ENCODE data around the gene CLDN5.
"Not testable (repeated sequence)": the region's sequence is repeated elsewhere in the genome, so short reads cannot be mapped to it uniquely, and the experiment has no call there.

Gene CLDN5

DNA sequence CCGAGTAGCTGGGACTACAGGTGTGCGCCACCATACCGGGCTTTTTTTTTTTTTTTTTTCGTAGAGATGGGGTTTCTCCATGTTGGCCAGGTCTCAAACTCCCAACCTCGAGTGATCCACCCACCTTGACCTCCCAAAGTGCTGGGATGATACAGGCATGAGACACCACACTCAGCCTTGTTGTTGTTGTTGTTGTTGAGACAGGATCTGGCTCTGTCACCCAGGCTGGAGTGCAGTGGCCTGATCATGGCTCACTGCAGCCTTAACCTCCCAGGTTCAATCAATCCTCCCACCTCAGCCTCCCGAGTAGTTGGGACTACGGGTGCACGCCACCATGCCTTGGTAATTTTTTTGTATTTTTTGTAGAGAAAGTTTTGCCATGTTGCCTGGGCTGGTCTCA, 23.4 kb upstream of the CLDN5 start:
- DNase-seq: no peak

DNA sequence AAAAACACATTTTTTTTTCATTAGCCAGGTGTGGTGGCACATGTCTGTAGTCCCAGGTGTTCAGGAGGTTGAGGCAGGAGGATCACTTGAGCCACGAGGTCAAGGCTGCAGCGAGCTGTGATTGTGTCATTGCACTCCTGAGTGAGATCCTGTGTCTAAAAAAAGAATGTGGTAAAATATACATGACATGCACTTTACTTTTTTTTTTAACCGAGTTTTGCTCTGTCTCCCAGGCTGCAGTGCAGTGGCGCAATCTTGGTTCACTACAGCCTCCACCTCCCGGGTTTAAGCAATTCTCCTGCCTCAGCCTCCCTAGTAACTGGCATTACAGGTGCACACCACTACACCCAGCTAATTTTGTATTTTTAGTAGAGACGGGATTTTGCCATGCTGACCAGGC, 22.5 kb upstream of the CLDN5 start:
- no peak for DNase-seq

DNA sequence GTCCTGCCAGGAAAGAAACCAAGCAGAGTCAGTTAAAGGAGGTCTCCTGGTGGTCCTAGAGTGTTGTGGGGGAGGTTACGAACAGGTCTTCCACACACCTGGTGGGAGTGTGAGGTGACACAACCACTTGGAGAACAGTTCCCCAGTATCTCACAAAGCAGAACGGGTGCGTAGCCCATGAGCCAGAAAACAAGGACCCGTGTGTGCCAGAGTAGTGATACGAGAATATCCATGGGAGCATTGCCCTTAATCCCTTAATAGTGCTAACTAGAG, 21.7 kb upstream of the CLDN5 start:
- no peak for DNase-seq

DNA sequence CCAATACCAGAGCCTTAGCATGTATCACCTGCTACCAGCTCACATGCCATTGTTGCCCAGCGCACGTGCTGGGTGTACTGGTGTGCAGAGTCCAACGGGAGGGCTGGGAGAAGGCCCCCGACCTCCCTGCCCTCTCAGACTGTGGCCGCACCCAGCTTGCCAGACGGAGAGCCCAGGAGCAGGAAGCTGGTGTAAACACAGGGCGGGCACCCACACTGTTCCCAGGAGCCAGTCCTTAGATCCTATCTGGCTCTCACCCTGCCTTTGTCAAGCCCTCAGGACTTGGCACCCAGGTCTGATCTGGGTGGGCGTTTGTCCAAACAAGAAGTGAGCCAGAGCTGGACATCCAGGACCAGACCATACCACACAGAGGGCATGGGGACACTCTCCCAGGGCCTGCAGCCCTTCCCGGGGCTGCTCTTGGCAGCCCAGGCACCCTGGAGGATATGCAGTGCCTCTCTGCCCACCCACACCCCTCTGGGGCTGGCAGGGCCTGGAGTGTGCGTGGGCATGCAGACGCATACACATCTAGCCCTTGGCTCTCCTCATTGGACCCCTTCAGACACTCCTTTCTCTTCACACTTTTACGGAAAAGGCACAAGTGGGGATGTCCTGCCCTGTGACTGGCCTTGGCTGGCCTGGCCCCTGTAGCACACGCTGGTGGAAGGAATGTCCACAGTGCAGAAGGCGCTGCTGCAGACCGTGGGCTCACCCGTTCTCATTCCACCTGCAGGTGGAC, 19.9 kb upstream of the CLDN5 start:
- no peak for DNase-seq

DNA sequence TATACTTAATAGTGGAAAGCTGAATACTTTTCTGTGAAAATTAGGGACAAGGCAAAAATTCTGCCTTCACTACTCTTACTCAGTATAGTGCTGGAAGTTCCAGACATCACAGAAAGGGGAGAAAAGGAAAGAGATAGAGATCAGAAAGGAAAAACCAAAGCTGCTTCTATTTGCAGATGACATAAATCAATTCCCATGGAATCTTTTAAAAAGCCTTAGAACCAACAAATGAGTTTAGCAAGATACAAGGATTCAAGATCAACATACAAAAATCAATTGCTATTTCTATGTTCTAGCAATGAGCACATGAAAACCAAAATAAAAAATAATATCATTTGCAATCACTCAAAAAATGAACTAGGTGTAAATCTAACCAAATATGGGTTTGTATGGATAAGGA, 16.2 kb upstream of the CLDN5 start:
- no peak for DNase-seq

DNA sequence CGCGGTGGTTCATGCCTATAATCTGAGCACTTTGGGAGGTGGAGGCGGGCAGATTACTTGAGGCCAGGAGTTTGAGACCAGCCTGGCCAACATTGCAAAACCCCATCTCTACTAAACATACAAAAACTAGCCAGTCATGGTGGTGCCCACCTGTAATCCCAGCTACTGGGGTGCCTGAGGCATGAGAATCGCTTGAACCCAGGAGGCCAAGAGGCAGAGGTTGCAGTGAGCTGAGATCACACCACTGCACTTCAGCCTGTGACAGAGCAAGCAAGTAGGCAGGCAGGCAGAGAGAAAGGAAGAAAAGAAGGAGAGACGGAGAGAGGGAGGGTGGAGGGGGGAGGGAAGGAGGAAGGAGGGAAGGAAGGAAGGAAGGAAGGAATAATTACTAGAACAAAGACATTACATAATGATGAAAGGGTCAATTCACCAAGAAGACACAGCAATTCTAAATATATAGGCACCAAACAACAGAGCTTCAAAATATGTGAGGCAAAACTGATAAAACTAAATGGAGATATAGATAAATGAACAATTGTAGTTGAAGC, 13.8 kb upstream of the CLDN5 start:
- no peak for DNase-seq

DNA sequence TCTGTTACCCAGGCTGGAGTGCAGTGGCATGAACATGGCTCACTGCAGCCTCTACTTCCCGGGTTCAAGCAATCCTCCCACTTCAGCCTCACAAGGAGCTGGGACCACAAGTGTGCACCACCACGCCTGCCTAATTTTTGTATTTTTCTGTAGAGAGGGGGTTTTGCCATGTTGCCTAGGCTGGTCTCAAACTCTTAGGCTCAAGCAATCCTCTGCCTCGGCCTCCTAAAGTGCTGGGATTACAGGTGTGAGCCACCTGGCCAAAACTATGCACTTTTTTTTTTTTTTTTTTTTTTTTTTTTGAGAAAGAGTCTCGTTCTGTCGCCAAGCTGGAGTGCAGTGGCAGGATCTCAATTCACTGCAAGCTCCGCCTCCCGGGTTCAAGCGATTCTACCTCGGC, 12.4 kb upstream of the CLDN5 start:
- no peak for DNase-seq

DNA sequence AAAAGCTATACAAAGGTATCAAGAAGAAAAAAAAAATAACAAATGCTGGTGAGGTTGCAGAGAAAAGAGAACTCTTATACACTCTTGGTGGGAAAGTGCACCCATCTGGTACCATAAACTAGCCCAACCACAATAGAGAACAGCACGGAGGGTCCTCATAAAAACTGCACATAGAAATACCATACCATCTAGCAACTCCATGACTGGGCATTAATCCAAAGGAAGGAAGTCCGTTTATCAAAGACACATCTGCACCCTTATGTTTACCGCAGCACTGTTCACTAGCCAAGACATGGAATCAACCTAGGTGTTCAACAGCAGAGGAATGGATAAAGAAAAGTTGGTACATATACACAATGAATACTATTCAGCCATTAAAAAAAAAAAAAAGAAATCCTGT, 10.8 kb upstream of the CLDN5 start:
- no peak for DNase-seq

DNA sequence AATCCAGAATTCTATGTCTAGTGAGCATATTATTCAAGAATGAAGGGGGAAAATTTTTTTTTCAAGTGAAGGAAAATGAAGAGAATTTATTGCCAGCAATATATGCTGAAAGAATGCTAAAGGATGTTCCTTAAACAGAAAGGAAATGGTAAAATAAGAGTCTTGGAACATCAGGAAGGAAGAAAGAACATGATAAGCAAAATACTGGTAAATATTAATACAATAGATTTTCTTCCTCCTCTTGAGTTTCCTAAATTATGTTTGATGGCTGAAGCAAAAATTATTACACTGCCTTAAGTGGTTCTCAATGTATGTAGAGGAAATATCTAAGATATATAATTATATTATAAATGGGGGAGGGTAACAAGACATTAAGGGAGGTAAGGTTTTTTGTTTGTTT, 9.6 kb upstream of the CLDN5 start:
- DNase-seq: no peak

DNA sequence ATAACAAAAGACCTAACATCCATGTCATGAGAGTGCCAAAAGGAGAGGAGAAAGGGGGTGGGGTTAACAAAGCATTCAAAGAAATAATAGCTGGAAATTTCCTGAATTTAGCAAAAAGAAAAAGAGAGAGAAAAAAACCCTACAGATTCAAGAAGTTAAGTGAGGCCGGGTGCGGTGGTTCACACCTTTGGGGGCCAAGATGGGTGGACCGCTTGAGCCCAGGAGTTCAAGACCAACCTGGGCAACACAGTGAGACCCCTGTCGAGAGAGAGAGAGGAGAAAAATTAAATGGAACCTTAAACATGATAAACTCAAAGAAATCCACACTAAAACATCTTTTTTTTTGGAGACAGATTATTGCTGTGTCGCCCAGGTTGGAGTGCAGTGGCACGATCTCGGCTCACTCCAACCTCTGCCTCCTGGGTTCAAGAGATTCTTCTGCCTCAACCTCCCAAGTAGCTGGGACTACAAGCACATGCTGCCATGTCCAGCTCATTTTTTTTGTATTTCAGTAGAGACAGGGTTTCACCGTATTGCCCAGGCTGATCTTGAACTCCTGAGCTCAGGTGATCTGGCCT, 8.9 kb upstream of the CLDN5 start:
- no peak for DNase-seq

DNA sequence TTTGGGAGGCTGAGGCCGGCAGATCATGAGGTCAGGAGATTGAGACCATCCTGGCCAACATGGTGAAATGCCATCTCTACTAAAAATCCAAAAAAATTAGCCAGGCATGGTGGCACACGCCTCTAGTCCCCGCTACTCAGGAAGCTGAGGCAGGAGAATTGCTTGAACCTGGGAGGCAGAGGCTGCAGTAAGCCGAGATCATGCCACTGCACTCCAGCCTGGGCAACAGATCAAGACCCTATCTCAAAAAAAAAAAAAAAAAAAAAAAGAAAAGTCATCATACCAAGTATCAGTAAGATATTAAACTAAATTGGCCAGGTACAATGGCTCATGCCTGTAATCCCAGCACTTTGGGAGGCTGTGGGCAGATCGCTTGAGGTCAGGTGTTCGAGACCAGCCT, 7.1 kb upstream of the CLDN5 start:
- DNase-seq: not testable (repeated sequence)

DNA sequence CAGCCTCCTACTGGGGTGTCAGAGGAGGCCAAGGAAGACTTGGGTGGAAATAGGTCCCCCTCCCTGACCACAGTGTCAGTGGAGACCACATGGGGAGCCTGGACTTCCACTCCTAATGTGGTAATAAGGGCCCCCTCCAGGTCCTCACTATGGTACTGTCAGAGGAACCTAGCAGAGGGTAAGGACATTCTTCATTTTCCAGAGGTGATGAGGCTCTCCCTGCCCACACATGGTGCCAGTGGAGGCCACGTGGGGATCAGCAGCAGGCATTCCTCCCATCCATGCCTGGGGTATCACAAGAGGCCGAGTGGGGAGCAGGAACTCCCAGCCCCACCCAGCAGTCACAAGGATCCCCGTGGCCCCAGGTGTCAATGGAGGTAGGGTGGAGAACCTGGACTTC, 6.5 kb upstream of the CLDN5 start:
- DNase-seq: no peak

DNA sequence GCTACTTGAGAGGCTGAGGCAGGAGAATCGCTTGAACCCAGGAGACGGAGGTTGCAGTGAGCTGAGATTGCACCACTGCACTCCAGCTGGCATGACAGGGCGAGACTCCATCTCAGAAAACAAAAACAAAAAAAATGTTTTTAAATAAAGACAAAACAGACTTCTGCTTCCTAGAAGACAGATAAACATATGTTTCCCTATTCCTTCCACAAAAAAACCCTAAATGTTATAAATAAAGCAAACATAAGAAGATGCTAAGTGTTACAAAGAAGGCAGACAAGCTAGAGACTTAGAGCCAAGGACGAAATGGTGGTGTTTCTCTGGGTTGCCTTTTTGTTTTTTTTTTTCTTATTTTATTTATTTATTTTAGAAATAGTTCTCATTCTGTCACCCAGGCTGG, 5.6 kb upstream of the CLDN5 start:
- no peak for DNase-seq

DNA sequence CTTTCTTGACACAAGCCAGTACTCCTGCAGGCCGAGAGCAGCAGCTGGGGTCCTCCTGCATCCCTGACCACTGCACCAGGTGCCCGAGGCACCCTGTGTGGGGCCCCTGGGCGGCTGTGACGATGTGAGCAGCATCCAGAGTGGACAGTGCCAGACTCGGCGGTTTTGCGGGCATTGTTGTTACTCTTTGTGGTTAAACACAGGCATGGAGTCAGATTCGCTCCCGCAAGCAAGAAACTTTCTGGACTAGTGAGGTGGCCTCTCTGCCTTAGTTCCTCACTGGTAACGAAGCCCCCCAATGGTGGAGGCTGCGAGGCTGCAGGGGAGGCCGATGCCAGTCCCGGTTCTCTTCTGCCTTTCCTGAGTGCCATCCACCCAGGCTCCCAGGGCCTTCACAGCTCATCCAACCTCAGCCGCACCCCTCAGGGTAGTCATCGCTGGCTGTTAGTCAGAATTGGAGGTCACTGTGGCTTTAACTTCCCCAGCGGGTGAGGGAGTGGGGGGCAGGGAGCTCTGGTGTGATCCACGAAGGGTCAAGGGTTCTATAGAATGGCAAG, 3.7 kb upstream of the CLDN5 start:
- no peak for DNase-seq

DNA sequence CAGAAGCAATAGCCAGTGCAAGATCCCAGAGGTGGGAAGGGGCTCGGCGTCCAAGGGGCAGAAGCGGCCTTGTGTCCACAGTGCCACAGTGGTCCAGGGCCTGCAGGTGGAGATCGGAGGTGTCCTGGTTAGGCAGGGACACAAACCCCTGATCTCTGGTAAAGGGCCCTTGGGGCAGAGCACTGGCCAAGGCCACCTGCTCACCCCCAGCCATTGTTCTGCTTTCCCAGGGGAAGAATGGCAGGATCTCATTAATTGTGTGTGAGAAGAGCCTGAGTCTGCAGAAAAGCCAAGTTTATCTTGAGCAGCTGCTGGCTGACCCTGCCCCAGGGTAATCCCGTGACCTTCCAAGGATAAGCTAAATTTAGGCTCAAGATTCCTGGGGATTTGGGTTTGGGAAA, 3.1 kb upstream of the CLDN5 start:
- DNase-seq: no peak

DNA sequence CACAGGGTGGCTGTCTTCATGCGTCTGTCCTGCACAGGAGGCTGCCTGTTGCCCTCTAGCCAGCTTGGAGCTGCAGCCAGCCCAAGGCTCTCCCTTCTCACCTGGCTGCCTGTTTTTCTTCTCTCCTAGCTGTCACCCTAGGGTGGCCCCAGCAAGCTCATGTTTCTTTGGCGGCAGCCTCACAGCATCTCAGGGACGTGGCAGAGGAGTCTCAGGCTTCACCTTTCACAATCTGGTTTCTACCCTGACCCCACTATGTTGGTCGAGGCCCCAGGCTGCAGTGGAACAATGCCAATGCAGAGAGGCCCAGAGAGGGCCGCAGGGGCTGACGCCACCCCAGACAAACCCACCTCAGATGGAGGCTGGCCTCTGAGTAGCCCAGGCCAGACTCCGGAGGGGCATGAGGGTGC, 2.5 kb upstream of the CLDN5 start:
- no peak for DNase-seq

DNA sequence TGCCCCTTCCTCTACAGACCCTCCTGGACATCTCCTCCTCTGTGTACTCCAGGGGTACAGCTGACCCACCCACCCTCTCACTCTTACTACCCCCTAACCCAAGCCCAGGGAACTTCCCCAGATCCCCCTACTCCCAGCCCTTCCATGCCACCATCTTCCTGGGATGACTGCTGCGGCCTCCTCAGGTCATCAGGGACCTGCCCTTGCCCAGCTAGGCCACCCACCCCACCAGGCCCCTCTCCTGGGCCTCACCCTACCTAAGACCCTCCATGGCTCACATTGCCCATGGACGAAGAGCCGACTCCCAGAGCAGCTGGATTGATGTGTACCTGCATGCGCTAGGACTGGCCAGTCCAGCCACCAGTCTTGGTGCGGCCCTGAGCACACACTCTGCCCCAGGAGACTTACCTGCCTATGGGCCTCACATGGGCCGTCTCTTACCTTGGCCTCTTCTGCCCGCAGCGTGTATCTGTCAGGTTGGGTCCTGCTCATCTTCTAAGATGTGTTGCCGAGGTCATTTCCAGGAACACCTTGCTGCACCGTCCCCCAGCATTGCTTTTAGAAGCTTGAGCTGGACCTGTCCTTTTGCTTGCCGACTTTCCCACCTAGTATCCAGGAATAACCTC, 2.0 kb upstream of the CLDN5 start:
- DNase-seq: no peak

DNA sequence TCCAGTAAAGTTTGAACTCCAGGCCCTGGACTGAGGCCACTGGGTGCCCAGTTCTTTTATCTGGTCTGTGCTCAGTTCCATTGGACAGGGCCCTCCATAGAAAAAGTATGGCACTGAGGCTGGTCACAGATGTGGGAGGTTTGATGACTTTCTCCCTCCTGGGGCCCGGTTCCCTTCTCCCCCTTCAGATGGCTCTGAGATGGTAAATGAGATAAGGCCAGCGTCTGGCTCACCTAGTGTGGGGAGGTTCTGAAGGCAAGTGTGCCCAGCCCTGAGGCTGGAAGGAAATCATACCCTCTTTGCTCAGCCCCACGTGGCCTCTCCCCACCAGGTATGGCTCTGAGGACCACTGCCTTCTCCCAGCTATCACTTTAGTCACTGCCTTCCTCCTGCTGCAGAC, 1.5 kb upstream of the CLDN5 start:
- DNase-seq: no peak

DNA sequence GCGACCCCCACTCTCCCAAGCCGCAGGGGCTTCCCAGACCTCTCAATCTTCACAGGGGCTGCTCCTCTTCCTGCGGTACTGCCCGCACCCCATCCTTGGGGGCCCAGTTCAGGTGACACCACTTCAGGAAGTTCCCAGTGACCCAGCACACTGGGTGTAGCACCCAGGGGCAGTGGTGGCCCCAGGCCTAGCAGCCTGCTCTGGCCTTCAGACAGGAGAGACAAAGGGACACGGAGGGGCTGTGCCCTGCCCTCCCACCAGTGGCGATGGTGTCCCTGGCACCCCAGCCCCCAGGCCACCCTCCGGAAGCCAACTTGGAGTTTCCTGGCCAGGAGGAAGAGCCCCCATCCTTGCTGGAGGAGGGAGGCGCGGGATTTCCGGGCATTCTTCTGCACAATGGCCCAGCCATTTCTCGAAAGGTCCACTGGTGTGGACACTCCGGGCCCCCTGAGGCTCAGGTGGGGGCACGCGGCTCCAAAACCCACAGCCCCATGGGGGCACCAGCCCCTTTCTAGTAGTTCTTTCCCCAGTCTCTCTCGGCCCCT, 978 bp upstream of the CLDN5 start:
- DNase-seq: no peak

DNA sequence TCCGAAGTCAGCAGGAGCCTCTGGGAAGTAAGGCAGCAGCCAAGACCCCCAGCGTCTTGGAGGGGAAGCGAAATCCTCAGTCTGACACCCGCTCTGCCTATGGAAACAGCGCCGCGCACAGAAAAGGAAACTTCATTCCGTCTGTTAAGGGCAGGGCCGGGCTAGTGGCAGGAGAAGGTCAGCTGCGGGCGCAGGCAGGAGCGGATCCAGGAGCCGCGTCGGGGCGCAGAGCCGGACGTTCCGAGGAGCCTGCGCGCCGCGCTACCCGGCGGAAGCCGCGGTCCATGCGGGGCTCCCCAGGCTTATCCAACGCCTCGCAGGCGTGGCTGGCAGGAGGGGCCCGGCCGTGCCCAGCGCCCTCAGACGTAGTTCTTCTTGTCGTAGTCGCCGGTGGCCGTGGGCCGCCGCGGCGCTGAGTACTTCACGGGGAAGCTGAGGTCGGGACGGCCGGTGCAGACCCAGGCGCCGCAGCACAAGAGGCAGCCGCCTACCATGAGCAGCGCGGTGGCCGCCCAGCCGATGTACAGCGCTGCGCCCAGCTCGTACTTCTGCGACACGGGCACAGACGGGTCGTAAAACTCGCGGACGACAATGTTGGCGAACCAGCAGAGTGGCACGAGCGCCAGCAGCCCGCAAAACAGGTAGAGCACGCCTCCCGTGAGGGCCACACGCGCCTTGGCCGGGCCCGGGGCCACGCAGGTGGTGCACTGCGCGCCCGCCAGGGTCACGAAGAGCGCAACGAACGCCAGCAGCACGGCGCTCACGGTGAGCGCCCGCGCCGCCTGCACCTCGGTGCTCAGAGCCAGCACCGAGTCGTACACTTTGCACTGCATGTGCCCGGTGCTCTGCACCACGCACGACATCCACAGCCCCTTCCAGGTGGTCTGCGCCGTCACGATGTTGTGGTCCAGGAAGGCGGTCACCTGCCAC, 705 bp downstream of the CLDN5 start:
- peak; percentile 86 for DNase-seq

DNA sequence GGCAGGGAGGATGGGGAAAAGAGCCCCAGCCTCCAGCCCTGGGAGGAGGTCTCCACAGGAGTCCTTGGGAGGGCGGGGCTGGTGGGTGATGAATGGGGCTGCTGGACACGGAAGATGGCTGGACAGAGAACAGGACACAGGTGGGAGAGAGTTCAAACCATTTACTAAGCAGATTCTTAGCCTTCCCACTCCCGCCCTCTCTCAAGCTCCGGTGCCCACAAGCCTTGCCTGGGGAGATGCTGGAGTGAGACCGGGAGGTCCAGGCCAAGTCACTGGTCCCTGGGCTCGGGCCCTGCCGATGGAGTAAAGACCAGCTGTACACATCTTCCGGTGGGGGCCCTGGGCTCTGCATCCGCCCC, 1.4 kb downstream of the CLDN5 start:
- no peak for DNase-seq

DNA sequence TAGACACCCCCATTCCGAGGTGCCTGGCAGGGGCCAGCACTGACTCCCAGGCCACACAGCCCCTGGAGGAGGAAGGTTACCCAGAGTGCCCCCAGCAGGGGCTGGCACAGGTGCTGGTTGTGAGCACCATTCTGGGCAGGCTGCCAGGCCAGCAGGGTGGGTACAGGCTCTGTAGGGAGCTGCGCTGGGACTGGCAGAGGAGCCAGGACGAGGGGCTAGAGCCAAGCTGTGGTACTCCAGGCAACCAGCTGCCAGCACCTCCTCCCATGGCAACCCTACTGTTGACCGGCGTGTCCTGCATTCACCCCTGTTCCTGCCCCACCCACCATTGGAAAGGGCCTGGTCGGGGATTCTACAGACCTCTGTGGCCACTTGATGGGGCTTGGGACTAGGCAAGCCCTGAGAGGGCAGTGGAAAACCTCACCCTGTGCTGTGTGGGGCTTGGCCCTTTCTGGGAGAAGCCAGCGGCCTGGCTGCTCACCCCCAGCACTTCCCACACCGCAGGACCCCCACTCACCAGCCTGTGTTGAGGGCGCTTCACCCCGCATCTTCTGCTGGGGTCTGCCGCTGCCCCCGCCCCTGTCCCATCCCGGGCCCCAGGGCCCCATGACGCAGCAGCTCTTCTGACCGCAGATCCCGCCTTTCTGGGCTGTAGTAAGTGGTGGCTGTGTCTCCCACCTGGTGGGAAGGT, 1.9 kb downstream of the CLDN5 start:
- DNase-seq: no peak
